Gastrocnemius medialis (tissue), 4 donors: Measurements from ENCODE around the gene EXTL1.

Experiments used
- CTCF ChIP-seq, 5 experiments: fragments of 450-650 bp in 3 of 5; fragments of 200-600 bp in 2 of 5; sonication (generic) in 2 of 5; IDR thresholded peaks in 4 of 5; conservative IDR thresholded peaks in 1 of 5; 1 replicate in 4 of 5; 2 replicates in 1 of 5; pipeline ENCODE4 v1.5.1; 2016 to 2019; ENCODE audit warnings: antibody characterized with exemption in 5 of 5, mild to moderate bottlenecking in 3 of 5, moderate library complexity in 3 of 5
- POLR2A ChIP-seq, 2 donors: fragments of 450-650 bp; IDR thresholded peaks; one replicate each; pipeline ENCODE4 v1.6.1; 2017; ENCODE audit warnings: antibody characterized with exemption in 2 of 2, mild to moderate bottlenecking in 2 of 2, moderate library complexity in 2 of 2

GRCh38 chr1:26012864-26013263 lies 8.7 kb upstream of the EXTL1 start:
- no peak for TF ChIP-seq CTCF (IDR thresholded peaks at IDR 0.05 in 4 of 5, conservative IDR thresholded peaks at IDR 0.05 in 1 of 5)
- TF ChIP-seq POLR2A (IDR thresholded peaks at IDR 0.05), result no peak
